ENCODE data around the gene AGO3.

- TF ChIP-seq CTCF (conservative IDR thresholded peaks at IDR 0.05) (no peak), EZH2 (IDR thresholded peaks at IDR 0.05; ENCODE audit: low read depth) (no peak)
These were observed 149.9 kb downstream of the AGO3 start for GRCh38 chr1:36080801-36081200.
